ENCODE measurements around the gene P2RX6.
A peak's percentile ranks its signal among the peaks of the same experiment; 100 is the strongest.
"Not testable (repeated sequence)": the region's sequence is repeated elsewhere in the genome, so short reads cannot be mapped to it uniquely, and the experiment has no call there.

Gene P2RX6

DNA sequence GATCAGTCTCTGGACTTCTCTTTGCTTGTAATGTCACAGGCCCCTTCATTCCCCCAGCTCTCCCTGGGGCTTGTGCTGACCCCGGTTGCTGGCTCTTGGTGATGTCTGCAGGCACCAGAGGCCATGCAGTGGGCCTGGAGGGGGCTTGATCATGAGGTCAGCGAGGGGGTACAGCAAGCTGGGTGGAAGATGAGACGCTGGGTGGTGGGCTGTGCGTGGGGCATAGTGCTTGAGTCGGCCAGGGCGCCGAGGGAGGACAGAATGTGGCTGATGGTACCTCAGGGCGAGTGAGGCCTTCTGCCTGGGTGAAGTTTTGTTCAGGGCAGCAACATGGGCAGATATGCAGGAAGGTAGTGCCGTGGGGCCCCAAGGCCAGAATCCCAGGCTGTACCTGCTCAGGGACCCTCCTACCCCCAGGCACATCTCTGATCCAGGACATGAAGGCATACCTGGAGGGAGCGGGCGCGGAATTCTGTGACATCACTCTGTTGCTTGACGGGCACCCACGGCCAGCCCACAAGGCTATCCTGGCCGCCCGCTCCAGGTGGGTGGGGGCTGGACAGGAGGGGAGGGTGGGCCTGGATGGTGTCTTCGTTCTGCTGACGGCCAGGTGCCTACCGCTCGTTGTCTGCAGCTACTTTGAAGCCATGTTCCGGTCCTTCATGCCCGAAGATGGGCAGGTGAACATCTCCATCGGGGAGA is 19.5 kb upstream of the P2RX6 start:
- no peak for DNase-seq

DNA sequence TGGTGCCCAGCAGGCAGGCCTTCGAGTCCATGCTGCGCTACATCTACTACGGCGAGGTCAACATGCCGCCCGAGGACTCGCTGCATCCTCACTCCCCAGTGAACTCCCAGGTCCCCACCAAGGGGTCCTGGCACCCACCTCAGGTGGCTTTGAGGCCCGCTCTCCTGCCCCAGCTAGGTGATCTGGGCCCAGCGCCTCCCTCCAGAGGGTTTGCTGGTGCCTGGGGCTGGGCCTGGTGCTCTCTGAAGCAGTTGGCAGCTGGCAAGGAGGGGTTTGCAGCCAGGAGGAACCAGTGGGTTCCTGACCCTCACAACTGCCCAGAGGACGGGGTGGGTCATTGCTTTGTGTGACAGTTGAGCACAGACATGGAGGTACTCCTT is 18.9 kb upstream of the P2RX6 start:
- no peak for DNase-seq

DNA sequence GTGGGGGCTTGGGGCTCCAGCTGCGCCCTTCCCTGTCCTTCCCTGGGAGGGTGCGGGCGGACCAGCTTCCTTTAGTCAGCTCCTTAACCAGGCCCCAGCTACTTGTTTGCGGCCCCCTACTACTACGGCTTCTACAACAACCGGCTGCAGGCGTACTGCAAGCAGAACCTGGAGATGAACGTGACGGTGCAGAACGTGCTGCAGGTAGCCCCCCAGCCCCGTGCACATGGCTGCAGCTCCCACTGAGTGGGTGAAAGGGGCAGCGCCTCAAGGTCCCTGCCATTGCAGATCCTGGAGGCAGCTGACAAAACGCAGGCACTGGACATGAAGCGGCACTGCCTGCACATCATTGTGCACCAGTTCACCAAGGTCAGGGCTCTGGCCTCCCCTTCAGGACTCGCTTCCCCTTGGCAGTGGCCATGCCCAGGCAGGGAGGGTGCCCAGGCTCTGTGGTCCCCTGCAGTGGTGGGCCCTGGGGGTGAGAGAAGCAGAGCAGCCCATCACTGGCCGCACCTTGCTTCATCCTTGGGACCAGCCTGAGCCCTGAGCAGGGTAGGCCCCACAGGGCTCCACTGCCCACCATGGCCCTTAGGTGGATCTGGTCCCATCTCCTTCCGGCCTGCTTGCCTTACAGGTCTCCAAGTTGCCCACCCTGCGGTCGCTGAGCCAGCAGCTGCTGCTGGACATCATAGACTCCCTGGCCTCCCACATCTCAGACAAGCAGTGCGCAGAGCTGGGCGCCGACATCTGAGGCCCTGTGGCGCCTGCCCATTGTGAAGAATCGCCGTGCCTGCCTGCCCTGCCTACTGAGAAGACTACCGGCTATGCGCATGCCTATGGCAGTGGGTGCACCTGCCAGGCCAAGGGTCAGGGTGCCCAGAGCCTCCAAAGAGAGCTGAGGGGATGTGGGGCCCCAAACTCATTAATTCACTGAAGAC is 18.1 kb upstream of the P2RX6 start:
- no peak for DNase-seq

DNA sequence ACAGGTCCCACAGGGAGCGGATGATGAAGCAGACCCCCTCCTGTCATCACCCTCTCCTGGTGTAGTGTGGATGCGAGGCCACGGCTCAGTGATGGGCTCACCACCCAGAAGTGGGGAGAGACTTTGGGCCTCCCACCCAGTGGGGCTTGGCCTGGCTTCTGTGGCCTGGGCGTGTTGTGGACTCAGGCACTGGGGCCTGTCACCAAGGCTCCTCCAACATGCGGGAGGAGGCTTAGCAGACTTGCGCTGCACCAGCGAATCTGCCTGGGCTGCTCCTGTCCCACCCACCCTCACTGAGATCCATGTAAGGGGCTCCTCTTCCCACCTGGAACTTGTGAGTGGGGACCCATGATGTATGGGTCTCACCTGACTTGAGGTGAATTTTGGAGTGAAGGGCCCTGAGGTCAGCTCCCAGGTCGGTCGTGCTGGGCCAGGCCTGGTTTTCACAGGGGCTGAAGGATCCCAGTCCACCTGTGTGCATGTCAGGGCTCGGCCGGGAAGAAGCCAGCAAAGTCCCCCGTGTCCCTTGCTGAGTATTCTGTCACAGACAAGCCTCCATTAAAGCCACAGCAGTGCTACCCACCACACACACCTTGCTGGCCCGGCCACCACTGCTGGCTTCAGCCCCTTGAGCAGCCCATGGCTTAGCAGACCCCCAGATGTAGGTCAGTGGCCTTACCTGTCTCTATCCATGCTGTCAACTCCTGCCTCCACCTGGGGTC is 17.3 kb upstream of the P2RX6 start:
- DNase-seq = no peak

DNA sequence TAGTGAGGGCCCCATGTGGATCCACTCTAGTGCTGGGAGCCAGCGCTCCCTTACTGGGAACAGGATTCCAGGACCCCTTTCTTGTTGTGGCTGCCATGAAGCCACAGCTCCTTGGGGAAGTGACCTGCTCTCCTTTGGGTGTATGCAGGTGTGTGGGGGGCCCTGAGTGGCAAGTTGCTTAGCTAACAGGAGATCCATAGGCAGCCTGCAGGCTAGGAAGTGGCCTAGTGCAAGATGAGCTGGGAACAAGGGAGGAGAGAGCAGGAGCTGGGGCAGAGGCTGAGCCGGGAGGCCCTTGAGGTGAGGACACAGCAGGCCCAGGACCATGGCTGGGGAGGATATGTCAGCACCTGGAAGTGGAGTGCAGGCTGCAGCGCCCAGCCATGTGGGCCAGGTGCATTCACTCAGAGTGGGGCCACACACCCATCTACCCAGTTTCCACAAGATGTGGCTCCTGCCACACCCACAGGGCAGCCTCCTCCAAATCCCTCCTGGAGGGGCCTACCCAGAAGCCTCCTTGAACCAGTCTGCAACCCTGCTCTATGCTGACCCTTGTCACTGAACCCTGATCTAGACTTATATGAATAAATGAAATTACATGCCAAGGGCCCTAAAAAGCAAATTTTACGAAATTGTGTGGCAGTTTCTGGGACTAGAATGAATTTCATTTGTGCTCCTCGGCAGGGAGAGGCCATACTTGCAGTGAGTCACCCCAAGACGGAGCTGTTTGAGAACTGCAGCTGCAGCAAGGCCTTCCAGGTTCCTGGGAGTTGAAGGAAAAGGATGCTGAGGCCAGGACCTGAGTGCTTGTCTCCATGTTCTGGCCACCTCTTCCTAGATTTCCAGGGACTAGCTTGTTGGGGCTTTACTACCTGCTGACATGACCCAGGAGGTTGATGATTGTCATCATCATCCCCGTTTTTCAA is 16.3 kb upstream of the P2RX6 start:
- no peak for DNase-seq

DNA sequence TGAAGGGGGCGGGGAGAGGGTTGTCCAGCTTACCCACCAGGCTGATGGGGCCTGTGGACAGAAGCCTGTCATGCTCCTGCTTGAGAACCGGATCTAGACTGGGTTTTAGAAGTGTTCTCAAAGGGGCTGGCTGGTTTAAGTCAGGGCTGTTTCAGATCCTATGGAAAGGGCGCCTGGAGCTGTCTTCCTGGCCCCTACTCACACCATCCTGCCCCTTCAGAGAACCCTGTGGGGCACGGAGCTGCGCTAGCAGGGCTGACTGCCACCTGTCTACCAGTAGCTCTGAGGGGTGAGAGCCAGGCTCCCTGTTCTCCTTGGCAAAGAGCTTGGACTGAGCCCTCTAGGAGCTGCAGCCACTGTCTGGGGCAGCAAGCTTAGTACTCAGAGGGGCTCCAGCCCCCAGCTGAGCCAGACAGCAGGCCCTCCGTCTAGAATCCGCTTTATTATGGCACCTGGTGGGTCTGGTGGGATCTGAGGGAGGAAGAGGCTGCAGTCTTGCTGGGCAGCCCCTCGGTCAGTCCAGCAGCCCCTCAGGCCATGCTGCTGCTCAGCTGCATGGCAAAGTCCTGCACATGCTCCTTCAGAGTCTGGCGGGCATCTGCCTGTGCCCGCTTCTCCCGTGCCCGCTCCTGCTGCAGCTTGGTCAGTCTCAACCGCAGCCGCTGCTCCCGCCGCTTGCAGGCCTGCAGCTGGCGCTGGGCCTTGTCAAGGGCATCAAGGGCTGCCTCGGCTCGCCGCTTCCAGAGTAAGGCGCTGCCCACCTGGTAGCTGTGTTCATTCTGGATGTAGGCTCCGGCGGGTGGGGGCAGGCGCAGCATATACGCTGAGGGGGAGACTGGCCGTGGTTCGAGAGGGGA is 15.4 kb upstream of the P2RX6 start:
- DNase-seq = no peak

DNA sequence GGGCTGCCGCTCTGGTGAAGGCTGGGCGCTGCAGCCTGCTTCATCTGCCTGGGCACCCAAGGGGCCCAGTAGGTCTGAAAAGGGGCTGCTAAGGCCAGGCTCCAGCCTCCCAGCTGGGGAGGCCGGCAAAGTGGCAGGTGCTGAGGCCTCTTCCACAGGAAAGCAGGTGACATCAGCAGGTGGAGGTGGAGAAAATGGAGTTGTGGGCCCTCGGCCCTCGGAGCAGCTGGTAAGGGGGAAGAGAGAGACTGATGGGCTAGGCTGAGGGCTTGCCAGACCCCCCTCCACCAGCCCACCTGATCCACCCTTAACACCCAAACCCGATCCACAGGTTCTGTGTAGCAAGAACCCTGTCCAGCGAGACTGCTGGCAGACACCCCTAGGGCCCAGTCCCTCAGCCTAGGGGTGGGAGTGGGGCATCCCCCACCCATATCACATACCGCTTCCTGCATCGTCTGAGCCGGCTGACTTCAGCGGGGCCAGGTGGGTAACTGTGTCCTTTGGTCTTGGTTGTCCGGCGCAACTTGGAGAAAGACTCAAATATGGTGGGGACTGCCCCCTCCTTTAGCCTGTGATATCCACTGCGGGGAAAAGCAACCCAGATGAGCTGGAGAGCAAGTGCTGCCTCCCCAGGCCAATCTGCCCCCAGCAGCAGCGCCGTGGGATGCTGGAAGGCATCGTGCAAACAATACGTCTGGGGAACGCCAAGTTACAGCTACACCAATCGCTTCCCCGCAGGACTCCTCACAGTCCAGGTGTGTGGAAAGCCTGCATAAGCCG is 14.6 kb upstream of the P2RX6 start:
- DNase-seq = no peak

DNA sequence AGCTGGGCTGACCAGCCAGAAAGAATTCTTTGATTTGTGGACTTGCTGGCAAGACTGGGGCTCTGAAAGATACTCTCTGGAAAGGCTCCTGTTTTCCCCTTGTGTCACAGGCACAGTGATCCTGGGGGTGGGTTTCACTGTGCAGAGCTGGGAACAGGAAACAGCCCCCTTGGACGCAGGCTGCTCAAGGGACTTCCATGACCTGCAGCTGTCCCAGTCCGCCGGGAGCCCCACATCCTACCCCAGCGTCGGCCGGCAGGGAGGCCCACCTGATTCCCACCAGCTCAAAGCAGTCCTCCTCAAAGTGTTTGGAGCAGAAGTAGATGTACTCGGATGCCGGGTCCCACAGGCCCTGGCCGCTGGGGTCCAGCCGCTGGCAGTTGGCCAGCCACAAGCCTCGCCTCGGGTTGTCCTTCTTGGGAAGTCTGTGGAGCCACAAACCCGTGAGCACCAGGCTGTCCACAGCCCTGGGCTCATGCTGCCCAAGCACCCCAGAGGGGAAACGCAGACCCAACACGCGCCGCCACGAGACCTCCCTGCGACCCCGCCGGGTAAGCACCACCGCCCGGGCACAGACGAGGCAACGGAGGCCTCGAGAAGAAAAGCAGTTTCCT is 13.9 kb upstream of the P2RX6 start:
- DNase-seq = no peak

DNA sequence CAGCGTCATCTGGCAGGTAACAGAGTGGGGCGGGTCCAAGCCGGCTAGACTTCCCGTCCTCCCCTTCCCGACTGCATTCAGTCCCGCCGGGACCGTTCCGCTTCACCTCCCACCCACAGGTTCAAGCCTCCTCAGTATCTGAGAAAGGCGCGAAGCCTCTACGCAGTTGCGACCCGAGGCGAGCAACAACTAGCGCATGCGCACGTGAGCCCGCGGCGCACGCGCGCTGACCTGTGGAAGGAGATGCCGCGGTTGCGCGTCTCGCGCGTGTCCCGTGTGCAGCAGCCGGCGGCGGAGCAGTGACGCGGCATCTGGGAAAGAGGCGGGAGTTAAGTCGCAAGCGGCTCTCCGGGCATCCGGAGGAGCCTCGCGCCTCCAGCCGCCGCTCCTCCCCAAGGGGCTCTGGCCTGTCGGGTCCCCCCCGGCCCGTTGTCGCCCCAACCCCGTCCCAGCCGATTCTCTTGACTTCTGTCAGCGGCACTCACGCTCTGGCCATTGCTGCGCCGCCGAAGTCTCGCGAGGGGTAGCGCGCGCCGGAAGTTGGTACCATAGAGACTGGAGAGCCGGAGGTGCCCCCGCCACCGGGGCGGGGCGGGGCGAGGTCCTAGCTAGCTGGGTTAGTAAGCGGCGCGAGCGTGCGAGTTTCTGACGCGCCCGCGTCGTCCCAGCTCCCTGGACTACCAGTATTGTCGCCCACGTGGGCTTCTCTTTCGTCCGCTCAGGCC is 13.2 kb upstream of the P2RX6 start, which contains the start of gene THAP7:
Gene THAP7 (minus strand): TSS at position 518 of the 725 bp plus-strand sequence. CDS start 207 bp downstream, at position 311.
- peak; percentile 86 for DNase-seq

DNA sequence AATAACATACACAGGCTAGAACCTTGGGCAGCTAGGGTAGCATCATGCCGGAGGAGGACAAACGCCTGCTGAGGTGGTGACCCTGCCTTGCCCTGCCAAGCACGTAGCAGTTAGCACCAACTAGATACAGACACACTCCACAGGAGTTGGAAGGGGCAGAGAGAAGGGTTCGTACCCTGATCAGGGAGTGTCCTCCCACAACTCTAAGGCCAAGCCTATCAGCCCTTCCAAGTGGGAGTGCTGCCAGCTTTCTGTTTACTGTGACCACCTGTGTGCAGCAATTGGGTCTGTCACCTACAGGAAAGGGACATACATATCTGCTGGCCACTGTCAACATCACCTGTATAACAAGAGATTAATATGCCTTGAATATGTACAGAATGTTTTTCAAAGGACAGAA is 11.2 kb upstream of the P2RX6 start:
- no peak for DNase-seq

DNA sequence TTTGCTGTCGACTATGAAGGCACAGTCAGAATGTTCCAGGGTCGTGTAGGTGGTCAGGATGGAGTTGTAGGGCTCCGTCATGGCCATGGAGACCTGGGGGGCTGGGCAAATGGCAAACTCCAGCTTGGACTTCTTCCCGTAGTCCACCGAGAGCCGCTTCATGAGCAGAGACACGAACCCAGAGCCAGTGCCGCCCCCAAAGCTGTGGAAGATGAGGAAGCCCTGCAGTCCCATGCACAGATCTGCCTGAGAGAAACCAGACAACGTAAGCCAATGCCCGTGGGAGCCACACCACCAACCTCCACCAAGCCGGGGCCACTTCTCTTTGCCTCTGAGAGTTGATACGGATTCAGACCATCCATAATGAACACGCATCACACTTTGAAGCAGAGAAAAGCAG is 5.8 kb upstream of the P2RX6 start:
- DNase-seq = not testable (repeated sequence)

DNA sequence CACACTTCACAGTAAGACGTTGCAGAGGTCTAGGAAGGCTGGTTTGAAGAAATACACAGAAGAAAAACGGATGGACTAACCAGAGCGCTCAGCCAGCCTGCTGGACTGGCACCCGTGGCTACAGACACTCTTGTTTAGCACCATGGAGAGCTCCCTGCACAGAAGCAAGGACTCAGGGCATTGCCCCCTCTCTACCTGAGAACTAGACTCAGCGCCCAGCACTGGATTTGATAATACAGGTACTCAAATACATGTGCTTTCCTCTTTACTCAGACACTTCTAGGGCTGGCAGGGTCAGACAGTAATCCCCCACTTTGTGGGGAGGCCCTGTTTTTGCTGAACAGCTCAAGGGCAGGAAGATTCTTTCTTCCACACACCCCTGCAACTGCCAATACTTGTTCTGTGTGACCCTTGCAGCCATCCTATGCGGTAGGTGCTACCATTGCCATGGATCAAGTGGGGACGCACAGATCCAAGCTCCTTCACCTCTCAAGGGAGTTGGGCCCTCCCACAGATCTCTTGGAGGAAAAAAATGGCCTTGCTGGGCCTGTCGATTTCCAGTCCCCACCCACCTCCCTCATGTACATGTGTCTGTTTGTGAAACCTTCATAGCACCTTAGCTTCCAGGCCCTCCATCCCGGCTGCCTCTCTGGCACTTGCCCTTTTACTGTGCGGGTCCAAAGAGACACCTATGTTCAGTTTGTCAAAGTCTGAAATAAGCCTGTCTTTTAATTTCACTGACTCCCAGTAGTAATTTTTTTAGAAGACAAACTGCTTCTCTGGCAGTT is 5.1 kb upstream of the P2RX6 start:
- DNase-seq = no peak

DNA sequence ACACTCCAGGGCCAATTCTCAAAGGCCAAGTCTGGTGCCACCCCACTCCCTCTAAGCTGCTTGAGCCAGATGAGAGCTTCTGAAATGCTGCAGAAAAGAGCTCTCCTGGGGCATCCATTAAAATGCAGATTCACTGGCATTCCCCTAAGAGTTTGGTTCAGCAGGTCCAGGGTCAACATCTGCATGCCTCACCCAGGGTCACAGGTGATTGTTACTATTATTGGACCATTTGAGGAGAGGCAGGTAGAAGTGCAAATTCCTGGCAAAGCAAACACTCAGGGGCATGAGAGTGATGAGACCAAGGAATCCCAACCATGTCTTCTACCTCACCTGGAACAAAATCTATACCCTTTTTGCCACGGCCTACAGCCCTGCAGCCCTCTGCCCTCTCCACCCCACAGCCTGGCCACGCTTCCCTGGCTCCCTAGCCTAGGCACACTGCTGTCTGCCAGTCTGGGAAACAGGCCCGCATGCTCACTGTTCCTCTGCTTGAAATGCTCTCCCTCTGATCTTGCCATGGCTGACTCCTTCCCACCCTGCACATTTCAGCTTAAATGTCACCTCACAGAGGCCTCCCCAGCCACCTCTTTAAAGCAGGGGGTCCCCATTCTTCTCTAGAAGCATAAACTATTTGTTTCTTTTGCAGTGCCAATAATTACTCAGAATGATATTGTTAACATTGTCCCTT is 4.4 kb upstream of the P2RX6 start:
- no peak for DNase-seq

DNA sequence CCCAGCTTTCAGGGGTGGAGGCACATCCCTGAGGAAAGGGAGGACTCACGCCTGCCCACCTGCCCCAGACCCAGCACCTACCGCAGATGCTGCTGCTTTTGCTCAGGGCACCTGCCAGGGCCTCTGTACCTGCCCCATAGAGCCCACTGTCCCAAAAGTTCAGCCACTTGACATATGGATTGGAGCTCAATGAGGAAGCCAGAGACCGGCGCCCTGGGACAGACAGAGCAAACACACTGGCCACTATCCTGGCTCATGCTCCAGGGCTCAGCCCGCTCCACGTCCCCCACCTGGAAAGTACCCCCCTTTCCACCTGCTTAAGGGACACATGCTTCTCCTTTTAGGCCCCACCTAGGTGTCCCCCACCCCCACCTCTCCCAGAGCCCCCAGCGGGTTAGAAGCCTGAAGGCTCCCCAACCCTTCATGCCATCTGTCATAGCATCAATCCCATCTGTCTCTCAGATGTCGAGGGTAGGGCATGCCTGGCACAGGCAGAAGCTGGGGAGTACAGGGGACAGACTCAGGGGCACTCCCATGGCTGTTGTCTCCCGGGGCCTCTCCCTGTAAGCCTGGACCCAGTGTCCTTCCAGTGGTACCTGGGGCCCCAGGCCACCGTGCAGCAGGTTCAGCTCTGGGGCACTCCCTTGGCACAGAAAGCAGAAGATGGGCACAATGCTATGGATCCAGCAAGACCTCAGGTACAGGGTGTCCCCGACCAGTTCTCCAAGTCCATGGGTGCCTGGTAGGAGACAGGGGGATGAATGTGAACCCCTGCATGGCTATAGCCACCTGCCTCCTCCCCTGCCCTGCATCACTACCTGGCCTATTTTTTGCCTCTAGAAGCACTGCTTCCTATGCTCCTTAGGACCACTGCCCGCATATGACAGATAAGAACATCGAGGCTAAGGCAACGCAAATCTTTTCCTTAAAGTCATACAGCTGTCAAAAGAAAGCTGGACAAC is 2.2 kb upstream of the P2RX6 start:
- DNase-seq = peak; percentile 54

DNA sequence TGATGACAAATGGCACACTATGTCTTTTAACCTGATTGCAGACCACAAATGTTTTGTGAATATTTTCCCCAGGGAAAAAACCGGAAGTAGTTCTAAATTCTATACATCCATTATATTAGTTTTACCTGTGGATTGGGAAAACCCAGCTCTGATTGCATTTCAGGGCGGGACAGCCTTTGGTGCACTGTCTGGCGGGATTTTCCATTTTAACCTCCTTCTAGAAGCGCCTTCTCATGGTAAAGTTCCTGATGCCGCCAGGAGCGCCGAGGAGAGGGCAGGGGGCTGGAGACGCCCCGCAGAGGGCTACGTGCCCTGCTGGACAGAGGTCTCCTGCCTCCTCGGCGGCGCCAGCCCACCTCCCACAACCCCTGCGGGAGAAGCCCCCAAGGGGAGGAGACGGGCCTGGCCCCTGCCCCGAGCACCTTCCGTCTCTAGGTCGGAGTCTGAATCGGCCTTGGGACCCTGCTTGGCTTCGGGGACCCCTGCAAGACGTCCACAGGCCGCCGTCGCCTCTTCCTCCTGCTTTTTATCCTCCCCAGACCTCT is 1.2 kb upstream of the P2RX6 start:
- DNase-seq = no peak

DNA sequence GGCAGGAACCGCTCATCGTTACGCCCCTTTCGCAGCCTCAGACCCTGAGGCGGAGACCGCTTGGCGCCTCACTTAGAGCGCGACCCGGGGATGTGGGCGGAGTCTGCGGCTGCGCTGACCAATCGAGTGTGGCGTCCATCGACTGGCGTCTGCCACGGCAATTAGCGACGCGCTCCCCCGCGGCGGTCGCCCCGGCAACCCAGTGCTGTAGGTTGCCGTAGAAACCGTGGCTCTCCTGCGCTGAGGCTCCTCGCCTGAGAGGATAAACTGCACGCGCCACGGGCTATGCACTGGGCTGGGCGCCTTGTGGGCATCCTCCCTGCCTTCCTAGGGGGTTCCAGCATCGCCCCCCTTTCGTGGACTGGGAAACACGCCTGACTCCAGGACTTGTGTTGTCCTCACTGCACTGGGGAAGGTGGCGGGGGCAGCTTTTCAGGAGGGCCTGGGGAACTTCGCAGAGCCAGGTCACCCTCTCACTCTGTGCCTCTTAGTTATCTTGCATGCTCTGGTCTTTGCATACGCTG is 701 bp upstream of the P2RX6 start:
- DNase-seq = peak; percentile 94
